ENCODE data around the gene PACS1.
A peak's percentile ranks its signal among the peaks of the same experiment; 100 is the strongest.
"Not testable (repeated sequence)": the region's sequence is repeated elsewhere in the genome, so short reads cannot be mapped to it uniquely, and the experiment has no call there.

The PACS1 gene

DNA sequence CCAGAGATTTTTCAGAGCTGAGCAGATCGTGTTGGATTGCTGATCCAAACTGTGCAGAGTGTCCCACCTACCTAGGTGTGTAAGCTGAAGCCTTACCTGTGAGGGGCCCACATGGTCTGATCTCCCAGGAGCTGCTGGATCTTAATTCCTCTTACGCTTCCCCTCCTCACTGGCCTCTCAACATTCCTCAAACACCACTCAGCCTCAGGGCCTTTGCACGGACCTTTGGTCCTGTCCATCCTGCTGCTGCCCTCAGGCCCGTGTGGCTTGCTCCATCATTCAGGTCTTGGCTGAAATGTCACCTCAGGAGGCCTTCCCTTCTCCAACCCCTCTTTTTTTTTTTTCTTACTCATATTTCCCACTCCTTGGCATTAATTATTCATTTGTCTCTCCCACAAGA lies 177.2 kb downstream of the PACS1 start:
- no peak overlapping the region for H2BK5ac ChIP-seq (ENCODE audit: low read length)
- H3K4me2 ChIP-seq (ENCODE audit: low read length): no peak overlapping the region
- no peaks in the 10 kb centered on the region for H3K79me1 ChIP-seq (ENCODE audit: low read length)
- no peak overlapping the region for H3K9ac ChIP-seq (ENCODE audit: low read length)
- H3K56ac ChIP-seq (ENCODE audit: low read length): no peak overlapping the region
- H3K4ac ChIP-seq (ENCODE audit: low read depth, low read length): no peak overlapping the region
- no peak overlapping the region for H3K18ac ChIP-seq (ENCODE audit: low read length)
- no peak overlapping the region for H3K23ac ChIP-seq (ENCODE audit: low read length)
- H3K36me3 ChIP-seq (ENCODE audit: control insufficient read depth, insufficient read depth, low read length): no peaks in the 10 kb centered on the region
- H2BK15ac ChIP-seq (replicated peaks; ENCODE audit: low read depth): no peak overlapping the region
- H3K27me3 ChIP-seq (ENCODE audit: insufficient read depth, low read length, poor library complexity): no peaks in the 10 kb centered on the region
- H4K8ac ChIP-seq (ENCODE audit: low read depth, low read length): no peak overlapping the region
- no peak overlapping the region for H4K5ac ChIP-seq (ENCODE audit: low read length)
- no peaks in the 10 kb centered on the region for H3K4me1 ChIP-seq (ENCODE audit: control insufficient read depth, low read depth, low read length)
- H3K4me3 ChIP-seq (ENCODE audit: low read length): no peak overlapping the region
- no peak overlapping the region for H2AK5ac ChIP-seq (ENCODE audit: low read length)
- no peak overlapping the region for H2BK120ac ChIP-seq (ENCODE audit: low read depth, low read length)
- no peaks in the 10 kb centered on the region for H3K79me2 ChIP-seq (ENCODE audit: control insufficient read depth, insufficient read depth, low read length)
- WGBS (ENCODE audit: extremely low coverage, insufficient coverage, low lambda C conversion rate): no CpG with 5 or more reads among the region's 4 CpGs
- no peak for DNase-seq
- no peak overlapping the region for H3K27ac ChIP-seq (ENCODE audit: low read depth, low read length)

DNA sequence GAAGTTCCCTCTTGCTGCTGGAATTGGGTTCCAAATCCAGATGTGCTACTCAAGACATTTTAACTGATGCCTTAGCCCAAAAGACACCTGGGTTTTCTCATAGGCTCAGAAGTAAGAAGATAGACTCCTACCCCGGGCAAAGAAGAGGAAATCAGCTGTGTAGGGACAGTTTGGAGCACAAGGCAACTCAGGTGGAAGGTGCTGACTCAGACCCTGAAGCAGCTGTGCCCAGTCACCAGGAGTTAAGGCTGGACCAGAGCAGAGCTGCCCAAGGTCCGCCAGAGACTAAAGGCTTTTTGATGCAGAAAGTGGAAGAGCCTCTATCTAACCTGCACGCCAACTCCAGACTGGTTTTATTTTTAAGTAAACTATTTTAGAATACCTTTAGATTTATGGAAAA lies 177.7 kb downstream of the PACS1 start:
- Histone ChIP-seq H3K4me2 (ENCODE audit: low read length) (no peak overlapping the region), H4K5ac (ENCODE audit: low read length) (no peak overlapping the region), H3K27ac (ENCODE audit: low read depth, low read length) (no peak overlapping the region), H3K18ac (ENCODE audit: low read length) (no peak overlapping the region), H3K23ac (ENCODE audit: low read length) (no peak overlapping the region), H2AK5ac (ENCODE audit: low read length) (no peak overlapping the region), H3K4ac (ENCODE audit: low read depth, low read length) (no peak overlapping the region), H3K27me3 (ENCODE audit: insufficient read depth, low read length, poor library complexity) (no peaks in the 10 kb centered on the region), H3K56ac (ENCODE audit: low read length) (no peak overlapping the region), H2BK5ac (ENCODE audit: low read length) (no peak overlapping the region), H2BK15ac (replicated peaks; ENCODE audit: low read depth) (no peak overlapping the region), H2BK120ac (ENCODE audit: low read depth, low read length) (no peak overlapping the region), H3K36me3 (ENCODE audit: control insufficient read depth, insufficient read depth, low read length) (no peaks in the 10 kb centered on the region), H3K9ac (ENCODE audit: low read length) (no peak overlapping the region), H3K79me2 (ENCODE audit: control insufficient read depth, insufficient read depth, low read length) (no peaks in the 10 kb centered on the region), H3K4me1 (ENCODE audit: control insufficient read depth, low read depth, low read length) (no peaks in the 10 kb centered on the region), H4K8ac (ENCODE audit: low read depth, low read length) (no peak overlapping the region), H3K79me1 (ENCODE audit: low read length) (no peaks in the 10 kb centered on the region), H3K4me3 (ENCODE audit: low read length) (no peak overlapping the region)
- WGBS (ENCODE audit: extremely low coverage, insufficient coverage, low lambda C conversion rate): no CpG with 5 or more reads among the region's 3 CpGs
- DNase-seq: no peak

DNA sequence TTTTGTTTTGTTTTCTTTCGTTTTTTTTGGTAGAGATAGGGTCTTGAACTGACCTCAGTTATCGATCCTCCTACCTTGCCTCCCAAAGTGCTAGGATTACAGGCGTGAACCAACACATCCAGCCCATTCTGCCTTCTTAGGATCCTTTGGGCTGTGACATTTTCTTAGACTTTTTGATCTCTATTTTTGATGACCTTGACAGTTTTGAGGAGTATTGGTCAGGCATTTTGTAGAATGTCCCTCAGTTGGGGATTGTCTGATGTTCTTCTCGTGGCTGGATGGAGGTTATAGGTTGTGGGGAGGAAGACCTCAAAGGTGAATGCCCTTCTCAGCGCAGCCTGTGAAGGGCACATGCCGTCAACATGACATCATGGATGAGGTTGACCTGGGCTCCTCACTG lies 178.8 kb downstream of the PACS1 start:
- no peak for DNase-seq
- H3K4me1 ChIP-seq (ENCODE audit: control insufficient read depth, low read depth, low read length): no peaks in the 10 kb centered on the region
- H3K56ac ChIP-seq (ENCODE audit: low read length): no peak overlapping the region
- no peak overlapping the region for H3K9ac ChIP-seq (ENCODE audit: low read length)
- H3K27me3 ChIP-seq (ENCODE audit: insufficient read depth, low read length, poor library complexity): no peaks in the 10 kb centered on the region
- no peaks in the 10 kb centered on the region for H3K79me1 ChIP-seq (ENCODE audit: low read length)
- H3K36me3 ChIP-seq (ENCODE audit: control insufficient read depth, insufficient read depth, low read length): no peaks in the 10 kb centered on the region
- H3K27ac ChIP-seq (ENCODE audit: low read depth, low read length): no peak overlapping the region
- H3K79me2 ChIP-seq (ENCODE audit: control insufficient read depth, insufficient read depth, low read length): no peaks in the 10 kb centered on the region
- H3K18ac ChIP-seq (ENCODE audit: low read length): no peak overlapping the region
- H2AK5ac ChIP-seq (ENCODE audit: low read length): no peak overlapping the region
- no peak overlapping the region for H3K4ac ChIP-seq (ENCODE audit: low read depth, low read length)
- no peak overlapping the region for H4K8ac ChIP-seq (ENCODE audit: low read depth, low read length)
- no peak overlapping the region for H3K4me2 ChIP-seq (ENCODE audit: low read length)
- H3K4me3 ChIP-seq (ENCODE audit: low read length): no peak overlapping the region
- no CpG with 5 or more reads among the region's 6 CpGs for WGBS (ENCODE audit: extremely low coverage, insufficient coverage, low lambda C conversion rate)
- H2BK15ac ChIP-seq (replicated peaks; ENCODE audit: low read depth): no peak overlapping the region
- no peak overlapping the region for H4K5ac ChIP-seq (ENCODE audit: low read length)
- H2BK5ac ChIP-seq (ENCODE audit: low read length): no peak overlapping the region
- no peak overlapping the region for H3K23ac ChIP-seq (ENCODE audit: low read length)
- H2BK120ac ChIP-seq (ENCODE audit: low read depth, low read length): no peak overlapping the region

DNA sequence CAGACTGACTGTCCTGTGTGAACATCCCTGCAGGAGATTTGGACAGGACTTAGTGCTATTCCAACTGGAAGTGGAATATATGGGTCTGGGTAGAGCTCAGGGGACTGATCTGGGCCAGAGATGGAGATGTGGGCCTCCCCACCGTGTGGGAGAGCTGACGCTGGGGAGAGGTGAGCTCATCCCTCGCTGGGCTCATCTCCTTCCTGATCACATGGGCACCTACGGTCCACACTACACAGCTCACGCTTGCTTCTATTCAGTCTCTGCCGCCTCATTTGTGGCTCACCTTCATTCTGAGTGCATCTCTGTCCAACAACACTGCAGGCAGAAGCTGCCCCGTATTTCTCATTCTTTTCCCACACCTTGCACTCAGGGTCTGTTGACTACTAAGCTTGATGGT lies 181.7 kb downstream of the PACS1 start:
- Histone ChIP-seq H2BK120ac (ENCODE audit: low read depth, low read length) (no peak overlapping the region), H4K5ac (ENCODE audit: low read length) (no peak overlapping the region), H3K18ac (ENCODE audit: low read length) (no peak overlapping the region), H3K36me3 (ENCODE audit: control insufficient read depth, insufficient read depth, low read length) (no peaks in the 10 kb centered on the region), H3K4me1 (ENCODE audit: control insufficient read depth, low read depth, low read length) (peaks cover 2% of the 10 kb centered on the region), H4K8ac (ENCODE audit: low read depth, low read length) (no peak overlapping the region), H3K9ac (ENCODE audit: low read length) (no peak overlapping the region), H2BK15ac (replicated peaks; ENCODE audit: low read depth) (no peak overlapping the region), H3K4ac (ENCODE audit: low read depth, low read length) (no peak overlapping the region), H3K79me1 (ENCODE audit: low read length) (no peaks in the 10 kb centered on the region), H3K4me3 (ENCODE audit: low read length) (no peak overlapping the region), H2AK5ac (ENCODE audit: low read length) (no peak overlapping the region), H3K56ac (ENCODE audit: low read length) (no peak overlapping the region), H3K27me3 (ENCODE audit: insufficient read depth, low read length, poor library complexity) (no peaks in the 10 kb centered on the region), H3K79me2 (ENCODE audit: control insufficient read depth, insufficient read depth, low read length) (no peaks in the 10 kb centered on the region), H3K23ac (ENCODE audit: low read length) (no peak overlapping the region), H3K27ac (ENCODE audit: low read depth, low read length) (no peak overlapping the region), H2BK5ac (ENCODE audit: low read length) (no peak overlapping the region), H3K4me2 (ENCODE audit: low read length) (no peak overlapping the region)
- no peak for DNase-seq
- WGBS (ENCODE audit: extremely low coverage, insufficient coverage, low lambda C conversion rate): no CpG with 5 or more reads among the region's 7 CpGs

DNA sequence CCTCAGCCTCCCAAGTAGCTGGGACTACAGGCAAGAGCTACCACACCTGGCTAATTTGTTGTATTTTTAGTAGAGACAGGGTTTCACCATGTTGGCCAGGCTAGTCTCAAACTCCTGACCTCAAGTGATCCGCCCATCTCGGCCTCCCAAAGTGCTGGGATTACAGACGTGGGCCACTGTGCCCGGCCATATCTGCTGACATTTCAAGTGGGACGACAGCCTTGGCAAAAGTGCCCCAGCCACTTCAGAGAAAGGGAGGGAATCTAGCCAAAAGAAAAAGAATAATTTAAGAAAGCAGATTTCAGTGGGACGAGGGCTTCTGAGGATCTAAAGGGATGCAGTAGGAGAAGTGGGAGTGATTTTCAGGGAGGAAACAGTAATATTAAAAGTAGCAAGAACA lies 183.0 kb downstream of the PACS1 start:
- H3K4ac ChIP-seq (ENCODE audit: low read depth, low read length); H3K27me3 ChIP-seq (ENCODE audit: insufficient read depth, low read length, poor library complexity); H3K18ac ChIP-seq (ENCODE audit: low read length); H3K9ac ChIP-seq (ENCODE audit: low read length); H3K4me1 ChIP-seq (ENCODE audit: control insufficient read depth, low read depth, low read length); H2BK5ac ChIP-seq (ENCODE audit: low read length); H2BK120ac ChIP-seq (ENCODE audit: low read depth, low read length); H4K5ac ChIP-seq (ENCODE audit: low read length); H3K79me1 ChIP-seq (ENCODE audit: low read length); H3K56ac ChIP-seq (ENCODE audit: low read length); H3K79me2 ChIP-seq (ENCODE audit: control insufficient read depth, insufficient read depth, low read length); H2BK15ac ChIP-seq (replicated peaks; ENCODE audit: low read depth); H3K4me3 ChIP-seq (ENCODE audit: low read length); H3K36me3 ChIP-seq (ENCODE audit: control insufficient read depth, insufficient read depth, low read length); H3K27ac ChIP-seq (ENCODE audit: low read depth, low read length); H3K23ac ChIP-seq (ENCODE audit: low read length); H4K8ac ChIP-seq (ENCODE audit: low read depth, low read length); H2AK5ac ChIP-seq (ENCODE audit: low read length); H3K4me2 ChIP-seq (ENCODE audit: low read length); DNase-seq: not testable (repeated sequence)
- WGBS (ENCODE audit: extremely low coverage, insufficient coverage, low lambda C conversion rate): no CpG with 5 or more reads among the region's 6 CpGs

DNA sequence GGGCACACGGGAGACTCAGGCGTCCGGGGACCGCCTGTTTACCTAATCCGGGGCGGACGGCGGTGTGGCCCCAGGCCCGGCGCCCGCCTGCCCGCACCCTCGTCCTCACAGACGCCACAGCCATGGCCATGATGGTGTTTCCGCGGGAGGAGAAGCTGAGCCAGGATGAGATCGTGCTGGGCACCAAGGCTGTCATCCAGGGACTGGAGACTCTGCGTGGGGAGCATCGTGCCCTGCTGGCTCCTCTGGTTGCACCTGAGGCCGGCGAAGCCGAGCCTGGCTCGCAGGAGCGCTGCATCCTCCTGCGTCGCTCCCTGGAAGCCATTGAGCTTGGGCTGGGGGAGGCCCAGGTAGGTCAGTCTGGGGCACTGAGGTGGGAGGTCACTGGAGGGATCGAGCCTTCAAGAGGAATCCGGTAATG lies 188.4 kb downstream of the PACS1 start:
- no peak overlapping the region for H2BK5ac ChIP-seq (ENCODE audit: low read length)
- no peak overlapping the region for H4K8ac ChIP-seq (ENCODE audit: low read depth, low read length)
- WGBS (ENCODE audit: extremely low coverage, insufficient coverage, low lambda C conversion rate): no CpG with 5 or more reads among the region's 28 CpGs
- H3K4ac ChIP-seq (ENCODE audit: low read depth, low read length): no peak overlapping the region
- H4K5ac ChIP-seq (ENCODE audit: low read length): no peak overlapping the region
- peaks cover 4% of the 10 kb centered on the region for H3K4me1 ChIP-seq (ENCODE audit: control insufficient read depth, low read depth, low read length)
- no peak overlapping the region for H2BK15ac ChIP-seq (replicated peaks; ENCODE audit: low read depth)
- H3K23ac ChIP-seq (ENCODE audit: low read length): peak overlapping the region; percentile 68
- H3K4me3 ChIP-seq (ENCODE audit: low read length): peak overlapping the region; percentile 70
- H2AK5ac ChIP-seq (ENCODE audit: low read length): peak overlapping the region; percentile 69
- H3K79me2 ChIP-seq (ENCODE audit: control insufficient read depth, insufficient read depth, low read length): peaks cover 1% of the 10 kb centered on the region
- no peak for DNase-seq
- H2BK120ac ChIP-seq (ENCODE audit: low read depth, low read length): no peak overlapping the region
- H3K18ac ChIP-seq (ENCODE audit: low read length): no peak overlapping the region
- H3K36me3 ChIP-seq (ENCODE audit: control insufficient read depth, insufficient read depth, low read length): peaks cover 15% of the 10 kb centered on the region
- H3K56ac ChIP-seq (ENCODE audit: low read length): peak overlapping the region; percentile 96
- peak overlapping the region; percentile 9 for H3K27ac ChIP-seq (ENCODE audit: low read depth, low read length)
- H3K79me1 ChIP-seq (ENCODE audit: low read length): peaks cover 13% of the 10 kb centered on the region
- H3K9ac ChIP-seq (ENCODE audit: low read length): peak overlapping the region; percentile 98
- H3K4me2 ChIP-seq (ENCODE audit: low read length): peak overlapping the region; percentile 76
- H3K27me3 ChIP-seq (ENCODE audit: insufficient read depth, low read length, poor library complexity): no peaks in the 10 kb centered on the region

Measured in mesendoderm (in vitro differentiated cells).